Left hindlimb (tissue), 1 donor: ENCODE results near the gene ETV3L.

Experiments
- DNase-seq: peaks from one replicate; pipeline ENCODE4 v3.0.0-alpha.2; 2018

ETV3L gene

GRCh38 chr1:157099633-157100009, at the start of gene ETV3L:
ETV3L (minus strand) TSS chr1:157099808; CDS start chr1:157099523, 285 bp downstream.
- no peak for DNase-seq

GRCh38 chr1:157147906-157148700, 48.5 kb upstream of the ETV3L start:
- DNase-seq: no peak

GRCh38 chr1:157147037-157147436, 47.4 kb upstream of the ETV3L start:
- no peak for DNase-seq

GRCh38 chr1:157146244-157146643, 46.6 kb upstream of the ETV3L start:
- no peak for DNase-seq

- no peak for DNase-seq
Measured at GRCh38 chr1:157145076-157145475, 45.5 kb upstream of the ETV3L start.

- DNase-seq: no peak
Measured at GRCh38 chr1:157144509-157144908, 44.9 kb upstream of the ETV3L start.

GRCh38 chr1:157142765-157143423, 43.3 kb upstream of the ETV3L start:
- no peak for DNase-seq

- no peak for DNase-seq
Measured at GRCh38 chr1:157142201-157142600, 42.6 kb upstream of the ETV3L start.

GRCh38 chr1:157141212-157141855, 41.7 kb upstream of the ETV3L start:
- DNase-seq: no peak

- no peak for DNase-seq
Measured at GRCh38 chr1:157140063-157140588, 40.5 kb upstream of the ETV3L start.

GRCh38 chr1:157139052-157139715, 39.6 kb upstream of the ETV3L start:
- no peak for DNase-seq

GRCh38 chr1:157138220-157139051, 38.8 kb upstream of the ETV3L start, which contains the start of gene ETV3:
ETV3 (minus strand) TSS chr1:157138395; CDS start chr1:157136352, 2,043 bp downstream.
- DNase-seq: peak; percentile 94

- DNase-seq: no peak
Measured at GRCh38 chr1:157137408-157138219, 38.0 kb upstream of the ETV3L start.

- DNase-seq: no peak
Measured at GRCh38 chr1:157137046-157137407, 37.4 kb upstream of the ETV3L start.

GRCh38 chr1:157136133-157136532, 36.5 kb upstream of the ETV3L start:
- DNase-seq: no peak

GRCh38 chr1:157135646-157136045, 36.0 kb upstream of the ETV3L start:
- DNase-seq: no peak

GRCh38 chr1:157135070-157135469, 35.5 kb upstream of the ETV3L start:
- DNase-seq: no peak

- no peak for DNase-seq
Measured at GRCh38 chr1:157134442-157134841, 34.8 kb upstream of the ETV3L start.

- DNase-seq: no peak
Measured at GRCh38 chr1:157133426-157133825, 33.8 kb upstream of the ETV3L start.

GRCh38 chr1:157132616-157133167, 33.1 kb upstream of the ETV3L start:
- DNase-seq: no peak

GRCh38 chr1:157132111-157132510, 32.5 kb upstream of the ETV3L start:
- DNase-seq: no peak
